Left ventricle myocardium inferior (tissue), 1 donor: ENCODE measurements around the gene ACTL8. TPM values are rescaled to one million over a fixed set of nuclear protein-coding genes. Genes with fewer than 3 reads are reported as not detected.

ENCODE experiments used
- DNase-seq: peaks from one replicate; pipeline ENCODE4 v3.0.0-alpha.2; 2020
- H3K27ac ChIP-seq: fragments of 200-600 bp; replicated peaks from 2 replicates; pipeline ENCODE4 v1.8.0; 2021
- H3K27me3 ChIP-seq: fragments of 200-600 bp; 2 replicates; pipeline ENCODE4 v1.8.0; 2021; ENCODE audit warnings: low read depth
- H3K36me3 ChIP-seq: fragments of 200-600 bp; 2 replicates; pipeline ENCODE4 v1.8.0; 2021
- H3K4me1 ChIP-seq: fragments of 200-600 bp; 2 replicates; pipeline ENCODE4 v1.8.0; 2021
- H3K4me3 ChIP-seq: fragments of 200-600 bp; 2 replicates; pipeline ENCODE4 v1.8.0; 2021; ENCODE audit warnings: mild to moderate bottlenecking, moderate library complexity
- H3K9me3 ChIP-seq: fragments of 200-600 bp; replicated peaks from 2 replicates; pipeline ENCODE4 v1.8.0; 2021
- intact Hi-C: fragments of 100-400 bp; cut with micrococcal nuclease; formaldehyde crosslinking; loops from one replicate; pipeline ENCODE4 v1.11.0; 2022
- total RNA-seq: library from RNA; stranded (reverse); fragmentation: NEBNext Ultra II Directional; extraction: Animal tissue kit (Norgen Biotek cat#: 25700); gene quantifications from one replicate; pipeline ENCODE4 v1.2.1, GENCODE V29; 2021
- TF ChIP-seq, protein P1 (sequence below): fragments of 200-600 bp; IDR thresholded peaks from 2 replicates; pipeline ENCODE4 v1.8.0; 2021; ENCODE audit warnings: antibody characterized with exemption, mild to moderate bottlenecking, borderline replicate concordance
- donor health status: DM: no; HTN: yes; CAD: no; lungs with severe emphysema.

Gene ACTL8
- total RNA-seq, 1 donor from 2014 or later = not detected

DNA sequence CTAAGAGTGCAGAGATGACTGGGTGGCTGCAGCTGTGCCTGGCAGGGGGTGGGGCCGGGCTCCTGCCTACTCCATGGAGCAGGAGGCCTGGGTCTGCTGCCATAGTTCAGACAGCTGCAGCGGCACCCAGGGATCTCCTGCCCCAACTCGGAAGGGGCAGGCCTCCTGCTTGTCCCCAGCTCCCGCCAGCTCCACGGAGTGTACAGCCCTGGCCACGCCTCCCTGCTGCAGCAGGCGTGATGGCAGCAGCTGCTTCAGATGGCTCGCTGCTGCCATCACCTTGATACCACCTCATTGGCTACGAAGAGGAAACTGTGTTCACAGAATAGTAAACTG is 35.9 kb downstream of the ACTL8 start:
- H3K27me3 ChIP-seq = peaks cover 66% of the 10 kb centered on the region
- TF ChIP-seq, protein P1, sequence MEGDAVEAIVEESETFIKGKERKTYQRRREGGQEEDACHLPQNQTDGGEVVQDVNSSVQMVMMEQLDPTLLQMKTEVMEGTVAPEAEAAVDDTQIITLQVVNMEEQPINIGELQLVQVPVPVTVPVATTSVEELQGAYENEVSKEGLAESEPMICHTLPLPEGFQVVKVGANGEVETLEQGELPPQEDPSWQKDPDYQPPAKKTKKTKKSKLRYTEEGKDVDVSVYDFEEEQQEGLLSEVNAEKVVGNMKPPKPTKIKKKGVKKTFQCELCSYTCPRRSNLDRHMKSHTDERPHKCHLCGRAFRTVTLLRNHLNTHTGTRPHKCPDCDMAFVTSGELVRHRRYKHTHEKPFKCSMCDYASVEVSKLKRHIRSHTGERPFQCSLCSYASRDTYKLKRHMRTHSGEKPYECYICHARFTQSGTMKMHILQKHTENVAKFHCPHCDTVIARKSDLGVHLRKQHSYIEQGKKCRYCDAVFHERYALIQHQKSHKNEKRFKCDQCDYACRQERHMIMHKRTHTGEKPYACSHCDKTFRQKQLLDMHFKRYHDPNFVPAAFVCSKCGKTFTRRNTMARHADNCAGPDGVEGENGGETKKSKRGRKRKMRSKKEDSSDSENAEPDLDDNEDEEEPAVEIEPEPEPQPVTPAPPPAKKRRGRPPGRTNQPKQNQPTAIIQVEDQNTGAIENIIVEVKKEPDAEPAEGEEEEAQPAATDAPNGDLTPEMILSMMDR = no peak
- DNase-seq = no peak
- no peak overlapping the region for H3K27ac ChIP-seq
- intact Hi-C loops = no loop called here
- no peak overlapping the region for H3K4me3 ChIP-seq
- no peaks in the 10 kb centered on the region for H3K9me3 ChIP-seq
- H3K36me3 ChIP-seq = no peaks in the 10 kb centered on the region
- no peaks in the 10 kb centered on the region for H3K4me1 ChIP-seq

DNA sequence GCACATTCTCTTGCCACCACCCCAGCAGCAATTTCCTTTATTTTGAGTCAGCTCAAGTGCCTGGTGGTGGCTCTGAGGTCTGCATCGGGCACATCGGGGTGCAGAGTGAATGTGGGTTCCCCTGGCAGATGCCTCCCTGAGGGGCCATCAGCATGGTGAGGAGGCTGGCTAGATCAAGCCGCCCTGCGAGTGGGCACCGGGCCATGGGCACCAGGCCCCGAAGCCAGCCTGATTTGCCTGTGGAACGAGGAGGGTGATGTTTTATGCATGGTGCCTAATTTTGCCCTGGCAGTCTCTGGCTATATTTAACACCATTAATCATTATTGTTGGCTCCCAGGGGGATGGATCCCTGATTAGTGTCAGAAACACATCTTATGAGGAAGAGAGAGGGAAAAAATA is 36.3 kb downstream of the ACTL8 start:
- DNase-seq = no peak
- intact Hi-C loops = no loop called here
- H3K4me1 ChIP-seq = no peaks in the 10 kb centered on the region
- H3K27ac ChIP-seq = no peak overlapping the region
- H3K9me3 ChIP-seq = no peaks in the 10 kb centered on the region
- TF ChIP-seq, protein P1 = no peak
- peaks cover 65% of the 10 kb centered on the region for H3K27me3 ChIP-seq
- no peak overlapping the region for H3K4me3 ChIP-seq
- no peaks in the 10 kb centered on the region for H3K36me3 ChIP-seq

DNA sequence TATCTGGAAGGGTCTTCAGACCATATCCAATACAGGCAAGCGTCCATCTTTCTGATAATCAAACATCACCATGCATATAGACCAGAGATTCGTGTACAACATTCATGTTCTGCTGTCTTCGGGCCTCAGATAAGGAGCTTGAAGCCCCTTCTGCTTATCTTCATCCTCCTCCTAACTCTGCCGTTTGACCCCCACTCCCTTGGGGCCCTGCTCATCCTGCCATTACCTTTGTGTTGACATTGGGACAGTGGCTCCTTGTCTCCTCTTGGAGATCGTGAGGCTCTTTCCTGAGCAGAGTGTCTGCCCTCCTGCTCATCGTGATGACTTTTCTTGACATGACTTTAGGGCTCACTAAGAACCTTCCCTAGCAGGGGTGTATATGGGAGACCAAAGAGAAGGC is 37.3 kb downstream of the ACTL8 start:
- Histone ChIP-seq H3K9me3 (no peaks in the 10 kb centered on the region), H3K4me1 (no peaks in the 10 kb centered on the region), H3K27me3 (peaks cover 74% of the 10 kb centered on the region), H3K36me3 (no peaks in the 10 kb centered on the region), H3K27ac (no peak overlapping the region), H3K4me3 (no peak overlapping the region)
- intact Hi-C loops = no loop called here
- TF ChIP-seq, protein P1 = no peak
- no peak for DNase-seq

DNA sequence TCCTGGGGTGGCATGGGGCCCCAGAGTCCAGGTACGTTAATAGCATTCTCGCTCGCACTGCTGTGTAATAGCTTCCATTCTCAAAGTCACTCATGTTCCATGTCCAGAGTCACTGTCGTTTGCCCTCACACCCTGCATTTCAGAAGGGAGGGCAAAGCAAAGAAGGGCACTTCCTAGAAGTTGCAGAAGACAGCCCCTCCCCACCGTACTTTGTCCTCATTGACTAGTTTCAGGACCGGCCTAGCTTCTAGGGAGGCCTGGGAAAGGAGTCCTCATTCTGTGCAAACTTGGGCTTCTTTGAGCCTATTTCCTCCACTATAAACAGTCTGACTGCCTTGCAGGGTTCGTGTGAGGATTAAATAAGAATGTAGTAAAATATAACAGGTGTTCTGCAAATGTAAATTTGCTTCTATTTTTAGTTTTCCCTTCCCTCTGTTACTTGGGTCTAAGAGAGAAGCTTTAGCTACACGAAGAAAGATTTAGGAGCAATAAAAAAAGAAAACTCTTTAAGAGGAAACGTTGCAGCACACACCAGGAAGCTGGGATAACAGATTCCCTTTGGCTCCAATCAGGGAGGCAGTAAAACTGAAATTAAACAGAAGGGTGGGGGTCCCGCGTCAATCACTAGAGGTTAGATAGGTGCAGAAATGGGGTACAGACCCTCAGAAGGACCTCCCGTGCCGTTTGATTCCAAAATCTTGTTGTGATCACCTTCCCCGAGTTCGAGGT is 40.1 kb downstream of the ACTL8 start:
- no peak overlapping the region for H3K4me3 ChIP-seq
- peaks cover 93% of the 10 kb centered on the region for H3K27me3 ChIP-seq
- no peak overlapping the region for H3K27ac ChIP-seq
- DNase-seq = no peak
- TF ChIP-seq, protein P1 = no peak
- intact Hi-C loops = no loop called here
- H3K9me3 ChIP-seq = no peaks in the 10 kb centered on the region
- H3K36me3 ChIP-seq = no peaks in the 10 kb centered on the region
- H3K4me1 ChIP-seq = no peaks in the 10 kb centered on the region

DNA sequence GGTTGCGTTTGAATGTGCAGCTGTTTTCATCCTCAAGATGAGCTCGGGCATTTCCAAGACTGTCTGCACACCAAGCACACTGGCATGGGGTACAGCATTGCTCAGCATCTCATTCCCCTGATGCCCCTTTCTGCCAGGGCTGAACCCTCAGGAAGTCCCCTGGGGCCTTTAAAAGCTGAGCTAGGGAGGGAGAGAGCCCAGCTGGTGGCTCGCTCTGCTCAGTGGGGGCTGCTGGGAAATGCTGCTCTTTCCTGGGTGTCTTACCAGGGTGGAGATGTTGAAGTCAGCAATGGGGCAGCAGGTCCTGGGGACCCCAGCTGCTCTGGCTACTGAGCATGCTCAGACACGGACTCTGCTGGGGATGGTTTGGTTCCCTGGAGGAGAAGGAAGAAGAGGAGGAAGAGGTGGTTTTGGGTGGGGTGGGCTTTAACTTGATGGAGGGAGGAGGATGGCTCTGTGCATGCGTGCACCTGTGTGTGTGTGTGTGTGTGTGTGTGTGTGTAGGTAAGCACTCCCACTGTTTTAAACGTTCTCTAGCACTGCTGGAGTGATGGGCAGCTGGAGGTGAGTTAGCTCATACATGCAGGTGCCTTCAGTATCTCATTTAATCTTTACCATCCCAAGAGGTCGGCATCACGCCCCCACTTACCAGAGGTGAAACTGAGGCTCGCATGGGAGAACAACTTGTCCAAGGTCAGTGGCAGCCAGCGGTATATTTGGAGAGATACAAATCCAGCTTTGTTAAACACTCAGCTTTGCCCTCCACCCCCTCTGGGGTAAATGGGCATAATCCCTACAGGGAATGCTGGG is 40.9 kb downstream of the ACTL8 start:
- H3K4me1 ChIP-seq = no peaks in the 10 kb centered on the region
- no peak for DNase-seq
- intact Hi-C loops = no loop called here
- TF ChIP-seq, protein P1 = no peak
- H3K27ac ChIP-seq = no peak overlapping the region
- H3K9me3 ChIP-seq = no peaks in the 10 kb centered on the region
- H3K27me3 ChIP-seq = peaks cover 93% of the 10 kb centered on the region
- H3K36me3 ChIP-seq = no peaks in the 10 kb centered on the region
- H3K4me3 ChIP-seq = no peak overlapping the region
